HepG2 (cell line): Measurements from ENCODE around the gene CD300A. TPM values are rescaled to one million over a fixed set of nuclear protein-coding genes. Genes with fewer than 3 reads are reported as not detected.

Experiments used
- MNT ChIP-seq: fragments of 450-650 bp; IDR thresholded peaks from 2 replicates; pipeline ENCODE4 v1.6.1; 2016
- NCOR1 ChIP-seq: fragments of 200-600 bp; sonication (generic); IDR thresholded peaks from 2 replicates; pipeline ENCODE4 v1.7.0; 2017; ENCODE audit warnings: antibody characterized with exemption, low read length, borderline replicate concordance
- NR0B2 ChIP-seq: sonication (generic); formaldehyde crosslinking; IDR thresholded peaks from 2 replicates; pipeline ENCODE4 v1.4.0; 2020; ENCODE audit warnings: mild to moderate bottlenecking, missing genetic modification reagents
- RELA ChIP-seq: sonication (generic); formaldehyde crosslinking; IDR thresholded peaks from 2 replicates; pipeline ENCODE4 v1.4.0; 2020; ENCODE audit warnings: missing genetic modification reagents
- SNAPC4 ChIP-seq: sonication (generic); formaldehyde crosslinking; IDR thresholded peaks from 2 replicates; pipeline ENCODE4 v1.4.0; 2020; ENCODE audit warnings: mild to moderate bottlenecking, missing genetic modification reagents
- TCF7L2 ChIP-seq: IDR thresholded peaks from 2 replicates; pipeline ENCODE4 v1.6.1; 2011; ENCODE audit warnings: mild to moderate bottlenecking, low read depth, low read length, moderate library complexity
- TFDP1 ChIP-seq: IDR thresholded peaks from 2 replicates; pipeline ENCODE4 v1.6.1; 2016; ENCODE audit warnings: missing compliant biosample characterization, missing genetic modification reagents, borderline replicate concordance
- THRA ChIP-seq: sonication (generic); formaldehyde crosslinking; IDR thresholded peaks from 2 replicates; pipeline ENCODE4 v1.4.0; 2020; ENCODE audit warnings: missing genetic modification reagents, borderline replicate concordance
- ZNF577 ChIP-seq: sonication (generic); formaldehyde crosslinking; IDR thresholded peaks from 2 replicates; pipeline ENCODE4 v1.4.0; 2020; ENCODE audit warnings: mild to moderate bottlenecking, low read depth, missing genetic modification reagents, borderline replicate concordance
- ZNF749 ChIP-seq: sonication (generic); formaldehyde crosslinking; IDR thresholded peaks from 2 replicates; pipeline ENCODE4 v1.8.0; 2022; ENCODE audit warnings: mild to moderate bottlenecking, missing genetic modification reagents, moderate library complexity, borderline replicate concordance
- ZNF777 ChIP-seq: sonication (generic); formaldehyde crosslinking; IDR thresholded peaks from 2 replicates; pipeline ENCODE4 v1.4.0; 2020; ENCODE audit warnings: missing genetic modification reagents
- ZSCAN12 ChIP-seq: sonication (generic); formaldehyde crosslinking; IDR thresholded peaks from 2 replicates; pipeline ENCODE4 v1.9.0; 2021; ENCODE audit warnings: mild to moderate bottlenecking, missing genetic modification reagents
- polyA plus RNA-seq, 8 experiments: library from polyadenylated mRNA; depleted of rRNA in 3 of 8; stranded (reverse) in 7 of 8; unstranded in 1 of 8; fragments of >200 nt; fragmentation: Illumina TruSeq in 4 of 8; extraction: Trizol in 4 of 8; gene quantifications; 2 replicates each; pipeline versions ENCODE4 v1.2.1 to v1.2.3, GENCODE V29; 2011 to 2016; ENCODE audit warnings: low read depth in 4 of 8, missing spikeins in 1 of 8, mixed read lengths in 1 of 8; ENCODE audit not compliant: insufficient read depth in 1 of 8
- total RNA-seq, 5 experiments: library from RNA; depleted of rRNA; stranded (reverse); fragments of >200 nt; fragmentation: Illumina TruSeq; extraction: Trizol; gene quantifications; 2 replicates each; pipeline ENCODE4 v1.2.3, GENCODE V29; 2016; ENCODE audit warnings: low read depth in 1 of 5
- TF ChIP-seq, protein P1 (sequence below): IDR thresholded peaks from 2 replicates; pipeline ENCODE4 v1.4.0; 2020; ENCODE audit warnings: mild to moderate bottlenecking, missing genetic modification reagents

Gene CD300A
- total and polyA plus RNA-seq, 2 of the 13 experiments (the other 11 are each of a cell fraction or from before 2014, with no cell fraction given): not detected

DNA sequence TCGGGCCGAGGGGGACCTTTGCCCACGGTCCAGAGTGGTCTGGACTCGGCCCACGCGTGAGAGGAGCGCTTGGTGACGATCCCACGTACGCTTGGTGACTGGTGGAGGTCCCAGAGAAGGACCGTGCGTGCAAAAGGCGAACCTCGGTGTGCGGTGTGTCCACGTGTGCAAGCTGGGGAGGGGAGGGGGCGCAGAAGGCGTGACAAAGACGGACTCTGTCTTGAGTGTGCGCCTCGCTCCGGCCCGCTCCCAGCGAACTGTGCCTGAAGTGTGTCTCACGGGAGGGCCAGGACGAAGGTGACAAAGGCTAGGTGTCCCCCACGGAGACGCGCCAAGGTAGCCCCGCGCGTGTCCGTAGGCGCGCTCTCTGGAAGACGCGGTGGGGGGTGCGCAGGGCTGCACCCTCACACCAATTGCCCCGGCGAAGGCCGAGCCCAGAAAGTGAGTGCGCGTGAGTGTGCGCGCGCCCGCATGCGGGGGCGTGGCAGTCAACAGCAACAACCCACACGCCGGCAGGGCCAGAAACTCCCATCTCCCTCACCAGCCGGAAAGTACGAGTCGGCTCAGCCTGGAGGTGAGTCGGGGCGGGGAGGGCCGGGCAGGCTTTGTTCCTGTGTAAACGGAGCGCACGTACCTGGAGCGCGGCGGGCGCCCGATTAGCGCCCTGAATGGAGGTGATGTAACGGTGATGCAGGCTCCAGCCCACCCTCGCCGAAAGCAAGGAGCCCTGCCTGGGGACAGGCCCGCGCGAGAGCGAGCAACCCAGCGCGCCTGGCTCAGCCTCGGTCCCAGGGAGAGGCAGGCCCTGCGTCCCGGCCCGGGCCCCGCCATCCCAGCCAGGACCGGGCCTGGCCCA, 34.6 kb upstream of the CD300A start, which contains the start of gene GPRC5C (continued):
- TF ChIP-seq TFDP1 (peak; percentile 79; the same call in 1 of the 2 replicates), NR0B2 (CRISPR knock-in tag) (peak; percentile 98), TCF7L2 (no peak), SNAPC4 (CRISPR knock-in tag) (peak; percentile 94), THRA (CRISPR knock-in tag) (peak; percentile 77), ZSCAN12 (CRISPR knock-in tag) (peak; percentile 77), NCOR1 (no peak; the same call in 1 of the 2 replicates), ZNF577 (CRISPR knock-in tag) (no peak), ZNF749 (CRISPR knock-in tag) (peak; percentile 94; the same call in 1 of the 2 replicates), MNT (peak; percentile 91), ZNF777 (no peak), RELA (CRISPR knock-in tag) (0 out of 2 replicates have a peak, but pooled peaks have one; percentile 71)
- TF ChIP-seq, protein P1, sequence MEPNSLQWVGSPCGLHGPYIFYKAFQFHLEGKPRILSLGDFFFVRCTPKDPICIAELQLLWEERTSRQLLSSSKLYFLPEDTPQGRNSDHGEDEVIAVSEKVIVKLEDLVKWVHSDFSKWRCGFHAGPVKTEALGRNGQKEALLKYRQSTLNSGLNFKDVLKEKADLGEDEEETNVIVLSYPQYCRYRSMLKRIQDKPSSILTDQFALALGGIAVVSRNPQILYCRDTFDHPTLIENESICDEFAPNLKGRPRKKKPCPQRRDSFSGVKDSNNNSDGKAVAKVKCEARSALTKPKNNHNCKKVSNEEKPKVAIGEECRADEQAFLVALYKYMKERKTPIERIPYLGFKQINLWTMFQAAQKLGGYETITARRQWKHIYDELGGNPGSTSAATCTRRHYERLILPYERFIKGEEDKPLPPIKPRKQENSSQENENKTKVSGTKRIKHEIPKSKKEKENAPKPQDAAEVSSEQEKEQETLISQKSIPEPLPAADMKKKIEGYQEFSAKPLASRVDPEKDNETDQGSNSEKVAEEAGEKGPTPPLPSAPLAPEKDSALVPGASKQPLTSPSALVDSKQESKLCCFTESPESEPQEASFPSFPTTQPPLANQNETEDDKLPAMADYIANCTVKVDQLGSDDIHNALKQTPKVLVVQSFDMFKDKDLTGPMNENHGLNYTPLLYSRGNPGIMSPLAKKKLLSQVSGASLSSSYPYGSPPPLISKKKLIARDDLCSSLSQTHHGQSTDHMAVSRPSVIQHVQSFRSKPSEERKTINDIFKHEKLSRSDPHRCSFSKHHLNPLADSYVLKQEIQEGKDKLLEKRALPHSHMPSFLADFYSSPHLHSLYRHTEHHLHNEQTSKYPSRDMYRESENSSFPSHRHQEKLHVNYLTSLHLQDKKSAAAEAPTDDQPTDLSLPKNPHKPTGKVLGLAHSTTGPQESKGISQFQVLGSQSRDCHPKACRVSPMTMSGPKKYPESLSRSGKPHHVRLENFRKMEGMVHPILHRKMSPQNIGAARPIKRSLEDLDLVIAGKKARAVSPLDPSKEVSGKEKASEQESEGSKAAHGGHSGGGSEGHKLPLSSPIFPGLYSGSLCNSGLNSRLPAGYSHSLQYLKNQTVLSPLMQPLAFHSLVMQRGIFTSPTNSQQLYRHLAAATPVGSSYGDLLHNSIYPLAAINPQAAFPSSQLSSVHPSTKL (CRISPR knock-in tag): peak; percentile 76; the same call in 1 of the 2 replicates
